Mucosa of descending colon (tissue), 3 donors: ENCODE data around the gene SNX8. TPM values are rescaled to one million over a fixed set of nuclear protein-coding genes. Genes with fewer than 3 reads are reported as not detected.
"Not testable (repeated sequence)": the region's sequence is repeated elsewhere in the genome, so short reads cannot be mapped to it uniquely, and the experiment has no call there.

Experiments
- ATAC-seq: fragments of 200-7000 bp; cut with Tn5 transposase; one replicate; pipeline ENCODE4 v1.9.1; 2020; ENCODE audit warnings: mild to moderate bottlenecking, moderate library complexity
- DNase-seq, 3 donors: peaks; one replicate each; pipeline ENCODE4 v3.0.0-alpha.2; 2020
- H3K36me3 ChIP-seq: fragments of 200-600 bp; one replicate; pipeline ENCODE4 v1.8.0; 2021; ENCODE audit warnings: low read depth, mild to moderate bottlenecking
- H3K4me1 ChIP-seq: fragments of 200-600 bp; one replicate; pipeline ENCODE4 v1.8.0; 2021; ENCODE audit warnings: low read depth, mild to moderate bottlenecking
- H3K4me3 ChIP-seq: fragments of 200-600 bp; one replicate; pipeline ENCODE4 v1.8.0; 2021; ENCODE audit warnings: mild to moderate bottlenecking
- H3K9me3 ChIP-seq: fragments of 200-600 bp; one replicate; pipeline ENCODE4 v1.8.0; 2021; ENCODE audit warnings: mild to moderate bottlenecking
- intact Hi-C, 2 donors: fragments of 100-400 bp; cut with DNase I in 1 of 2; cut with micrococcal nuclease in 1 of 2; formaldehyde crosslinking; loops; one replicate each; pipeline versions ENCODE4 v1.11.0 to v1.11.1; 2022; cut with DNase I, micrococcal nuclease
- total RNA-seq, 3 donors: library from RNA; stranded (reverse); fragmentation: NEBNext Ultra II Directional in 2 of 3; extraction: Animal tissue kit (Norgen Biotek cat#: 25700) in 2 of 3; gene quantifications; one replicate each; pipeline versions ENCODE4 v1.2.1 to v1.2.4, GENCODE V29; 2021 to 2023
- TF ChIP-seq, protein P1 (sequence below): fragments of 200-600 bp; IDR thresholded peaks from one replicate; pipeline ENCODE4 v1.8.0; 2022; ENCODE audit warnings: antibody characterized with exemption, mild to moderate bottlenecking
- donor health status: DM: no; HTN: no; CAD: no; lungs with moderate emphysema.
- donor health status: DM: no; HTN: no; CAD: no.
- donor health status: DM: no; HTN: yes; CAD: no.

Gene SNX8
- total RNA-seq, 3 donors from 2014 or later: 20.8 to 30.1 (median 23.2) TPM

DNA sequence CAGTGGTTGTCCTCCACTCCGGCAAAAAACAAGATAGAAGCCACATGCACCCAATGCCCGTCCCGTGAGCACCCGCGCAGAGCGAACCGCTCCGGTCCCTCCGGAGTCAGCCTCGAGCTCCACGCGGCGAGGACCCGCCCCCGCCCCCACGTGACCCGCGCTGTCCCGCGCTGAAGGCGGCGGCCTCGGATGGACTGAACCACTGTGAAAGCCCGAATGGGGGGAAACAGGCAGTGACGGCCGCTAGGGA is 39.6 kb upstream of the SNX8 start:
- peak; percentile 87 for ATAC-seq
- Histone ChIP-seq H3K36me3 (peaks cover 10% of the 10 kb centered on the region), H3K4me3 (peak overlapping the region; percentile 22), H3K4me1 (peaks cover 25% of the 10 kb centered on the region), H3K9me3 (no peaks in the 10 kb centered on the region)
- intact Hi-C loops: no loop called here
- peak; percentile 90 to 93 (median 93) for DNase-seq
- TF ChIP-seq, protein P1, sequence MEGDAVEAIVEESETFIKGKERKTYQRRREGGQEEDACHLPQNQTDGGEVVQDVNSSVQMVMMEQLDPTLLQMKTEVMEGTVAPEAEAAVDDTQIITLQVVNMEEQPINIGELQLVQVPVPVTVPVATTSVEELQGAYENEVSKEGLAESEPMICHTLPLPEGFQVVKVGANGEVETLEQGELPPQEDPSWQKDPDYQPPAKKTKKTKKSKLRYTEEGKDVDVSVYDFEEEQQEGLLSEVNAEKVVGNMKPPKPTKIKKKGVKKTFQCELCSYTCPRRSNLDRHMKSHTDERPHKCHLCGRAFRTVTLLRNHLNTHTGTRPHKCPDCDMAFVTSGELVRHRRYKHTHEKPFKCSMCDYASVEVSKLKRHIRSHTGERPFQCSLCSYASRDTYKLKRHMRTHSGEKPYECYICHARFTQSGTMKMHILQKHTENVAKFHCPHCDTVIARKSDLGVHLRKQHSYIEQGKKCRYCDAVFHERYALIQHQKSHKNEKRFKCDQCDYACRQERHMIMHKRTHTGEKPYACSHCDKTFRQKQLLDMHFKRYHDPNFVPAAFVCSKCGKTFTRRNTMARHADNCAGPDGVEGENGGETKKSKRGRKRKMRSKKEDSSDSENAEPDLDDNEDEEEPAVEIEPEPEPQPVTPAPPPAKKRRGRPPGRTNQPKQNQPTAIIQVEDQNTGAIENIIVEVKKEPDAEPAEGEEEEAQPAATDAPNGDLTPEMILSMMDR: no peak

DNA sequence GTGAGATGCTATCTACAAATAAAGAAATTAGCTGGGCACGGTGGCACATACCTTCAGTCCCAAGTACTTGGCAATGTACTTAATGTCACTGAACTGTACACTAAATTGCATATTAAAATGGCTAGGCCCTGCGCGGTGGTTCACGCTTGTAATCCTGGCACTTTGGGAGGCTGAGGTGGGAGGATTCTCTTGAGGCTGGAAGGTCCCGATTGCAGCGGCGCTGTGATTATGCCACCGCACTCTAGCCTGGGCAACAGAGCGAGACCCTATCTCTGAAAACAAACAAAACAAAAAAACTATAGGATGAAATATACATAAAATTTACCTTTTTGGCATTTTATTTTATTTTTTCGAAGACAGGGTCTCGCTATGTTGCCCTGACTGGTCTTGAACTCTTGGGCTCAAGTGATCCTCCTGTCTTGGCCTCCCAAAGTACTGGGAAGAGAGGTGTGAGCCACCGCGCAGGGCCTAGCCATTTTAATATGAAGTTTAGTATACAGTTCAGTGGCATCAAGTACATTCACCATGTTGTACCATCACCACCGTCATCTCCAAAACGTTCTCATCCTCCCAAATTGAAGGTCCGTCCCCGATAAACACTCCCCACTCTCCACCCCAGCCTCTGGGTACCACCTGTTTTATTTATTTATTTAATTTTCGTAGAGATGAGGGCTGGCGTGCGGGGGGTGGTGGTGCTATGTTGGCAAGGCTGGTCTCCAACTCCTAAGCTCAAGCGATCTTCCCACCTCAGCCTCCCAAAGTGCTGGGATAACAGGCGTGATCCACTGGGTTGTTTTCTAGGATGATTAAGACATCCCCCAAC is 39.1 kb upstream of the SNX8 start:
- no peak for ATAC-seq
- intact Hi-C loops: no loop called here

DNA sequence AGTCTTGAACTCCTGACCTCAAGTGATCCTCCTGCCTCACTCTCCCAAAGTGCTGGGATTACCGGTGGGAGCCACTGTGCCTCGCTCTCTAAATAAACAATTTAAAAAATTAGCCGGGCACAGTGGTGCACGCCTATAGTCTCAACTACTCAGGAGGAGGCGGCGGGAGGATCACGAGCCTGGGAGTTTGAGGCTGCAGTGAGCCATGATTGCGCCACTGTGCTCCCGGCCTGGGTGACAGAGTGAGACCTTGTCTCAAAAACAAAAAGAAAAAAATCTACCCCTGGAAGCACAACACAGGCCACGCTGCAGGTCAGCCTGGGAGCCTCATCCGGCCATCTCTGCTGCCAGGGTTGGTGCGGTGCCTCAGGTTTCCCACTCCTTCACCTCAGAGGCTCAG is 36.6 kb upstream of the SNX8 start:
- ATAC-seq (no peak), DNase-seq (no peak)
- H3K9me3 ChIP-seq: no peaks in the 10 kb centered on the region
- H3K4me3 ChIP-seq: no peak overlapping the region
- intact Hi-C loops: no loop called here
- TF ChIP-seq, protein P1: no peak
- peaks cover 4% of the 10 kb centered on the region for H3K36me3 ChIP-seq
- H3K4me1 ChIP-seq: peaks cover 7% of the 10 kb centered on the region

More for the DNA sequence above, 39.1 kb upstream of the SNX8 start:
- no peak for DNase-seq
- Histone ChIP-seq H3K4me3 (no peak overlapping the region), H3K4me1 (peaks cover 21% of the 10 kb centered on the region), H3K9me3 (no peaks in the 10 kb centered on the region), H3K36me3 (peaks cover 9% of the 10 kb centered on the region)
- TF ChIP-seq, protein P1: no peak

- Histone ChIP-seq H3K4me1 (peaks cover 3% of the 10 kb centered on the region), H3K9me3 (no peaks in the 10 kb centered on the region), H3K4me3 (no peak overlapping the region), H3K36me3 (peaks cover 4% of the 10 kb centered on the region)
- intact Hi-C loops: no loop called here
- no peak for DNase-seq
- TF ChIP-seq, protein P1: no peak
- no peak for ATAC-seq
These were observed 35.8 kb upstream of the SNX8 start for GRCh38 chr7:2350055-2350454.

- DNase-seq, H3K4me3 ChIP-seq, H3K36me3 ChIP-seq, ATAC-seq, H3K4me1 ChIP-seq, H3K9me3 ChIP-seq: not testable (repeated sequence)
- intact Hi-C loops: loop anchor here in 1 of 2 donors (10.0 kb wide), 1 partner anchor 103 kb away; the partner anchor contains the start of genes MRM2 and NUDT1
These were observed 33.3 kb upstream of the SNX8 start for GRCh38 chr7:2347351-2348063.

DNA sequence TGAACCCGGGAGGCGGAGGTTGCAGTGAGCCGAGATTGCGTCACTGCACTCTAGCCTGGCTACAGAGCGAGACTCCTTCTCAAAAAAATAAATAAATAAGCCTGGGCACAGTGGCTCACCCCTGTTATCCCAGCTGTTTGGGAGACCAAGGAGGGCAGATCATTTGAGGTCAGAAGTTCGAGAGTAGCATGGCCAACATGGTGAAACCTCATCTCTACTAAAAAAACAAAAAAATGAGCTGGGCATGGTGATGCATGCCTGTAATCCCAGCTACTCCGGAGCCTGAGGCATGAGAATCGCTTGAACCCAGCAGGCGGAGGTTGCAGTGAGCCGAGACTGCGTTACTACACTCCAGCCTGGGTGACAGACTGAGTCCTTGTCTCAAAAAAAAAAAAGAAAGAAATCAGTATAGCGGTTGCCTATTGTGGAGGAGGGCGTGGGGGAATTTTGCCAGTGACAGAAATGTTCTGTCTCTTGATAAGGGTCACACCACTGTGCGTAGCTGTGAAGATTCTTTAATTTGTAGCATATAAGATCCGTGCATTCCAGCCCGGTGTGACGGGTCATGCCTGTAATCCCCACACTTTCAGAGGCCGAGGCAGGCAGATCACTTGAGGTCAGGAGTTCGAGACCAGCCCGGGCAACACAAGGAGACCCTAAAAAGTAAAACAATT is 22.5 kb upstream of the SNX8 start:
- TF ChIP-seq, protein P1: no peak
- ATAC-seq (no peak), DNase-seq (no peak)
- Histone ChIP-seq H3K4me1 (no peaks in the 10 kb centered on the region), H3K4me3 (no peak overlapping the region), H3K9me3 (no peaks in the 10 kb centered on the region), H3K36me3 (no peaks in the 10 kb centered on the region)
- intact Hi-C loops: no loop called here

- not testable (repeated sequence) for H3K9me3 ChIP-seq
These were observed 18.5 kb upstream of the SNX8 start for GRCh38 chr7:2332606-2333231.

More at GRCh38 chr7:2332606-2333231, 18.5 kb upstream of the SNX8 start:
- H3K4me3 ChIP-seq, DNase-seq, H3K4me1 ChIP-seq, ATAC-seq, H3K36me3 ChIP-seq, intact Hi-C loops: not testable (repeated sequence)
